OCI-LY3 (cell line): ENCODE data around the gene ENDOD1.

ENCODE experiments used
- EZH2phosphoT487 ChIP-seq: fragments of 200-600 bp; shearing (Covaris generic); IDR thresholded peaks from 2 replicates; pipeline ENCODE4 v1.6.1; 2018; ENCODE audit warnings: antibody characterized with exemption, mixed run types, low read depth
- TF ChIP-seq, protein P1 (sequence below): fragments of 200-600, 300-600 bp; sonication (generic); IDR thresholded peaks from 2 replicates; pipeline ENCODE4 v1.5.1; 2014; ENCODE audit warnings: antibody characterized with exemption, low read length, low read depth

- TF ChIP-seq, protein P1, sequence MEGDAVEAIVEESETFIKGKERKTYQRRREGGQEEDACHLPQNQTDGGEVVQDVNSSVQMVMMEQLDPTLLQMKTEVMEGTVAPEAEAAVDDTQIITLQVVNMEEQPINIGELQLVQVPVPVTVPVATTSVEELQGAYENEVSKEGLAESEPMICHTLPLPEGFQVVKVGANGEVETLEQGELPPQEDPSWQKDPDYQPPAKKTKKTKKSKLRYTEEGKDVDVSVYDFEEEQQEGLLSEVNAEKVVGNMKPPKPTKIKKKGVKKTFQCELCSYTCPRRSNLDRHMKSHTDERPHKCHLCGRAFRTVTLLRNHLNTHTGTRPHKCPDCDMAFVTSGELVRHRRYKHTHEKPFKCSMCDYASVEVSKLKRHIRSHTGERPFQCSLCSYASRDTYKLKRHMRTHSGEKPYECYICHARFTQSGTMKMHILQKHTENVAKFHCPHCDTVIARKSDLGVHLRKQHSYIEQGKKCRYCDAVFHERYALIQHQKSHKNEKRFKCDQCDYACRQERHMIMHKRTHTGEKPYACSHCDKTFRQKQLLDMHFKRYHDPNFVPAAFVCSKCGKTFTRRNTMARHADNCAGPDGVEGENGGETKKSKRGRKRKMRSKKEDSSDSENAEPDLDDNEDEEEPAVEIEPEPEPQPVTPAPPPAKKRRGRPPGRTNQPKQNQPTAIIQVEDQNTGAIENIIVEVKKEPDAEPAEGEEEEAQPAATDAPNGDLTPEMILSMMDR: no peak
- TF ChIP-seq EZH2phosphoT487: no peak
These were observed 11.1 kb upstream of the ENDOD1 start for GRCh38 chr11:95078526-95078925.
